CD14-positive monocyte (primary cell): ENCODE results near the gene ANKRD27. TPM values are rescaled to one million over a fixed set of nuclear protein-coding genes. Genes with fewer than 3 reads are reported as not detected.
A peak's percentile ranks its signal among the peaks of the same experiment; 100 is the strongest.
"Not testable (repeated sequence)": the region's sequence is repeated elsewhere in the genome, so short reads cannot be mapped to it uniquely, and the experiment has no call there.

Experiments
- DNase-seq, 3 donors: peaks; one replicate each; pipeline ENCODE4 v3.0.0-alpha.2; 2011 to 2022
- H2AFZ ChIP-seq: 2 replicates; pipeline ENCODE4 v1.6.0; 2012; ENCODE audit warnings: mild to moderate bottlenecking, low read depth, low read length, inconsistent platforms; ENCODE audit not compliant: insufficient read depth, poor library complexity, severe bottlenecking
- H3K27ac ChIP-seq, 2 donors: 1 replicate in 1 of 2; 2 replicates in 1 of 2; pipeline ENCODE4 v1.5.1; 2012 to 2013; ENCODE audit warnings: low read length in 2 of 2, control low read depth in 1 of 2, inconsistent platforms in 1 of 2, low read depth in 1 of 2, mild to moderate bottlenecking in 1 of 2
- H3K27me3 ChIP-seq, 2 donors: one replicate each; pipeline versions ENCODE4 v1.6.0 to v1.6.1; 2011 to 2013; ENCODE audit warnings: low read length in 2 of 2; ENCODE audit not compliant: control insufficient read depth in 2 of 2, insufficient read depth in 2 of 2
- H3K36me3 ChIP-seq, 2 donors: replicated peaks in 1 of 2; 1 replicate in 1 of 2; 2 replicates in 1 of 2; pipeline versions ENCODE4 v1.5.1 to v1.6.1; 2012 to 2013; ENCODE audit warnings: low read length in 2 of 2, control low read depth in 1 of 2, inconsistent platforms in 1 of 2, mild to moderate bottlenecking in 1 of 2; ENCODE audit not compliant: insufficient read depth in 2 of 2, control insufficient read depth in 1 of 2
- H3K4me1 ChIP-seq, 2 donors: 1 replicate in 1 of 2; 2 replicates in 1 of 2; pipeline versions ENCODE4 v1.5.1 to v1.6.1; 2012 to 2013; ENCODE audit warnings: low read length in 2 of 2, control low read depth in 1 of 2, inconsistent platforms in 1 of 2, mild to moderate bottlenecking in 1 of 2, moderate library complexity in 1 of 2; ENCODE audit not compliant: insufficient read depth in 2 of 2, control insufficient read depth in 1 of 2
- H3K4me2 ChIP-seq: replicated peaks from 2 replicates; pipeline ENCODE3; 2012; ENCODE audit warnings: low read length, moderate library complexity, mild to moderate bottlenecking; ENCODE audit not compliant: poor library complexity, severe bottlenecking; ENCODE audit errors: extremely low read depth
- H3K4me3 ChIP-seq, 3 experiments: fragments of 200-600 bp in 1 of 3; sonication (generic) in 1 of 3; replicated peaks in 1 of 3; 1 replicate in 2 of 3; 2 replicates in 1 of 3; pipeline ENCODE4 v1.5.1; 2011 to 2013; ENCODE audit warnings: low read length in 3 of 3, mild to moderate bottlenecking in 3 of 3, control low read depth in 2 of 3, low read depth in 2 of 3, inconsistent platforms in 1 of 3, moderate library complexity in 1 of 3
- H3K79me2 ChIP-seq: 2 replicates; pipeline ENCODE4 v1.6.0; 2012; ENCODE audit warnings: mild to moderate bottlenecking, control low read depth, inconsistent platforms, low read length, moderate library complexity; ENCODE audit not compliant: insufficient read depth
- H3K9ac ChIP-seq: 2 replicates; pipeline ENCODE4 v1.6.0; 2017; ENCODE audit warnings: low read length, mild to moderate bottlenecking; ENCODE audit not compliant: insufficient read depth, poor library complexity, severe bottlenecking
- H3K9me3 ChIP-seq, 2 donors: replicated peaks in 1 of 2; 1 replicate in 1 of 2; 2 replicates in 1 of 2; pipeline versions ENCODE4 v1.5.1 to v1.6.1; 2012 to 2013; ENCODE audit warnings: low read length in 2 of 2, control low read depth in 1 of 2; ENCODE audit not compliant: control insufficient read depth in 1 of 2, insufficient read depth in 1 of 2
- H4K20me1 ChIP-seq: 2 replicates; pipeline ENCODE4 v1.6.0; 2012; ENCODE audit warnings: mild to moderate bottlenecking, low read length, control low read depth, moderate library complexity; ENCODE audit not compliant: insufficient read depth
- H3K27ac Mint-ChIP-seq, 7 donors: one replicate each; pipeline ENCODE4 v1.8.0; 2020; ENCODE audit warnings: mild to moderate bottlenecking in 7 of 7, mixed read lengths in 7 of 7, moderate library complexity in 6 of 7, inconsistent platforms in 2 of 7
- H3K27me3 Mint-ChIP-seq, 3 donors: one replicate each; pipeline ENCODE4 v1.8.0; 2021 to 2022; ENCODE audit warnings: low read depth in 3 of 3, mild to moderate bottlenecking in 3 of 3, mixed read lengths in 3 of 3, moderate library complexity in 3 of 3, inconsistent platforms in 1 of 3
- H3K36me3 Mint-ChIP-seq, 2 donors: one replicate each; pipeline ENCODE4 v1.8.0; 2020; ENCODE audit warnings: mixed read lengths in 2 of 2, inconsistent platforms in 1 of 2, mild to moderate bottlenecking in 1 of 2
- H3K4me1 Mint-ChIP-seq: one replicate; pipeline ENCODE4 v1.8.0; 2020; ENCODE audit warnings: mild to moderate bottlenecking, mixed read lengths
- H3K4me3 Mint-ChIP-seq, 2 donors: one replicate each; pipeline ENCODE4 v1.8.0; 2020; ENCODE audit warnings: mild to moderate bottlenecking in 2 of 2, mixed read lengths in 2 of 2, moderate library complexity in 1 of 2
- H3K9me3 Mint-ChIP-seq, 7 donors: one replicate each; pipeline ENCODE4 v1.8.0; 2020 to 2022; ENCODE audit warnings: mixed read lengths in 7 of 7, mild to moderate bottlenecking in 6 of 7, moderate library complexity in 6 of 7, inconsistent platforms in 2 of 7
- CTCF ChIP-seq: fragments of 200-600 bp; IDR thresholded peaks from one replicate; pipeline ENCODE4 v1.8.0; 2022; ENCODE audit warnings: antibody characterized with exemption, mild to moderate bottlenecking
- WGBS: methylation state at CpG from one replicate; pipeline ENCODE4 v1.1.5; 2013; ENCODE audit warnings: missing lambda C conversion rate; ENCODE audit not compliant: insufficient coverage; 5-methylcytosine and 5-hydroxymethylcytosine counted together
- intact Hi-C, 2 donors: fragments of 100-400 bp; cut with micrococcal nuclease; formaldehyde crosslinking; loops; one replicate each; pipeline versions ENCODE4 v1.15.0 to v1.15.1; 2023
- polyA plus RNA-seq, 3 donors: library from polyadenylated mRNA; depleted of rRNA in 1 of 3; unstranded in 2 of 3; stranded (reverse) in 1 of 3; fragments of 300-500 nt in 2 of 3; fragments of >200 nt in 1 of 3; fragmentation: Illumina TruSeq in 2 of 3; gene quantifications; 1 replicate in 2 of 3; 2 replicates in 1 of 3; pipeline ENCODE4 v1.2.3, GENCODE V29; 2012 to 2021

ANKRD27 gene
- polyA plus RNA-seq, 3 donors, result 8.7 to 17.5 (median 14.5) TPM

- no peaks in the 10 kb centered on the region for H3K9me3 ChIP-seq
- H3K36me3 ChIP-seq, result peaks cover 52 to 72% of the 10 kb centered on the region in 2 donors
- Mint-ChIP-seq H3K27ac (peak overlapping the region in 1 of 7 donors; percentile 27), H3K4me3 (no peak overlapping the region), H3K36me3 (peaks cover 76 to 82% of the 10 kb centered on the region in 2 donors), H3K27me3 (peaks cover 0 to 2% (median 0%) of the 10 kb centered on the region in 3 donors), H3K9me3 (peaks cover 3 to 20% (median 7%) of the 10 kb centered on the region in 7 donors), H3K4me1 (no peaks in the 10 kb centered on the region)
- H3K4me2 ChIP-seq, result no peak overlapping the region
- intact Hi-C loops, result no loop called here
- no peak overlapping the region for H2AFZ ChIP-seq
- no peaks in the 10 kb centered on the region for H4K20me1 ChIP-seq
- no peak overlapping the region for H3K27ac ChIP-seq
- WGBS, result no CpG with 5 or more reads among the region's 6 CpGs
- TF ChIP-seq CTCF, result no peak
- H3K27me3 ChIP-seq, result no peaks in the 10 kb centered on the region
- no peak overlapping the region for H3K4me3 ChIP-seq
- H3K79me2 ChIP-seq, result no peaks in the 10 kb centered on the region
- H3K9ac ChIP-seq, result no peak overlapping the region
- DNase-seq, result no peak
- H3K4me1 ChIP-seq, result no peaks in the 10 kb centered on the region
Measured at GRCh38 chr19:32595491-32595890, 79.5 kb downstream of the ANKRD27 start.

GRCh38 chr19:32594021-32594420 is 81.0 kb downstream of the ANKRD27 start:
- Histone ChIP-seq H2AFZ (no peak overlapping the region), H3K4me3 (no peak overlapping the region), H3K4me1 (no peaks in the 10 kb centered on the region), H3K27ac (no peak overlapping the region), H3K27me3 (no peaks in the 10 kb centered on the region), H3K9me3 (no peaks in the 10 kb centered on the region), H4K20me1 (no peaks in the 10 kb centered on the region), H3K4me2 (no peak overlapping the region), H3K9ac (no peak overlapping the region), H3K79me2 (no peaks in the 10 kb centered on the region), H3K36me3 (peaks cover 47 to 60% of the 10 kb centered on the region in 2 donors)
- peaks cover 69 to 77% of the 10 kb centered on the region in 2 donors for H3K36me3 Mint-ChIP-seq
- H3K27ac Mint-ChIP-seq, result no peak overlapping the region
- no peaks in the 10 kb centered on the region for H3K4me1 Mint-ChIP-seq
- no peak for TF ChIP-seq CTCF
- H3K27me3 Mint-ChIP-seq, result peaks cover 0 to 2% (median 0%) of the 10 kb centered on the region in 3 donors
- H3K4me3 Mint-ChIP-seq, result no peak overlapping the region
- intact Hi-C loops, result no loop called here
- no CpG with 5 or more reads among the region's 2 CpGs for WGBS
- no peak for DNase-seq
- peaks cover 3 to 20% (median 7%) of the 10 kb centered on the region in 7 donors for H3K9me3 Mint-ChIP-seq

GRCh38 chr19:32587747-32588504 is 87.1 kb downstream of the ANKRD27 start:
- not testable (repeated sequence) for H3K27me3 Mint-ChIP-seq, DNase-seq, H2AFZ ChIP-seq, H3K27me3 ChIP-seq, H3K4me3 ChIP-seq, H3K9me3 ChIP-seq, H3K27ac ChIP-seq, H3K79me2 ChIP-seq, H4K20me1 ChIP-seq, H3K4me1 ChIP-seq, H3K4me3 Mint-ChIP-seq, H3K9ac ChIP-seq, H3K4me1 Mint-ChIP-seq, H3K27ac Mint-ChIP-seq, H3K4me2 ChIP-seq
- H3K9me3 Mint-ChIP-seq, result peaks cover 3 to 15% (median 9%) of the 10 kb centered on the region in 7 donors
- no CpG with 5 or more reads among the region's 8 CpGs for WGBS
- intact Hi-C loops, result loop anchor here in 1 of 2 donors (10.0 kb wide), 2 partner anchors 183 to 597 kb away; partner anchors contain the start of gene DPY19L3
- peaks cover 49 to 59% of the 10 kb centered on the region in 2 donors for H3K36me3 Mint-ChIP-seq
- peaks cover 25 to 36% of the 10 kb centered on the region in 2 donors for H3K36me3 ChIP-seq
